Urinary bladder (tissue), 2 donors: ENCODE data around the gene SYPL1. TPM values are rescaled to one million over a fixed set of nuclear protein-coding genes. Genes with fewer than 3 reads are reported as not detected.

Experiments used
- polyA plus RNA-seq: library from polyadenylated mRNA; stranded (reverse); fragments of 200-250 nt; gene quantifications from one replicate; pipeline ENCODE4 v1.2.3, GENCODE V29; 2013
- total RNA-seq: library from RNA; depleted of rRNA; stranded (reverse); fragments of >200 nt; gene quantifications from one replicate; pipeline ENCODE4 v1.2.3, GENCODE V29; 2014
- donor health status: healthy.

The SYPL1 gene
- total and polyA plus RNA-seq, 2 donors = 113 to 133 TPM

Other genes with a start within 250 kb of the SYPL1 start
- 19.3 TPM for gene ATXN7L1, start 235.7 kb downstream of the SYPL1 start, total RNA-seq
- 7.1 TPM for gene ATXN7L1, start 235.7 kb downstream of the SYPL1 start, polyA plus RNA-seq
- gene CDHR3, start 149.0 kb downstream of the SYPL1 start, total RNA-seq = 10.8 TPM
- gene CDHR3, start 149.0 kb downstream of the SYPL1 start, polyA plus RNA-seq = 4.0 TPM
- 120 TPM for gene NAMPT, start 172.7 kb upstream of the SYPL1 start, total RNA-seq
- gene NAMPT, start 172.7 kb upstream of the SYPL1 start, polyA plus RNA-seq = 133 TPM